ENCODE results near the gene FAM200B.

Gene FAM200B

DNA sequence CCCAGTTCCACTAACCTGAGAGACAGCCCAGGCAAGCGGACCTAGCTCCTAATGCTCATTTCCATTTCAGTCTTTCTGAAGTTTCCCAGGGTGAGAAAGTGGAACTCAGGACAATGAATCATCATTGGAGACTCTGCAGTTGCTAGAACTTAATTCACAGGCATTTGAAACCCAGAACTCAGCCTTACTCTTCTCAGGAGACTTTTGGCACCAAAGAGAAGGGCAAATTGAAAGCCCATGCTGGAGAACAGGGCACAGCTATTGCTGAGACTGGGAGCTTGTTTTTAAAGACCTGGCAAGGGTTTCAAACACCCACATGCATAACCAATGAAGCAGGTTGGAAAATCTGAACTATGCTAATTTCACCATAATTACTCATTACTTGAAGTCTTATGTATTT, 57.2 kb downstream of the FAM200B start:
- DNase-seq, result no peak
